IPS-11a (cell line): ENCODE results near the gene ENPP3.
"Not testable (repeated sequence)": the region's sequence is repeated elsewhere in the genome, so short reads cannot be mapped to it uniquely, and the experiment has no call there.

Experiments
- H3K4me3 ChIP-seq: one replicate; pipeline ENCODE4 v1.5.1; 2013; ENCODE audit warnings: low read depth, low read length, control low read depth

Gene ENPP3

DNA sequence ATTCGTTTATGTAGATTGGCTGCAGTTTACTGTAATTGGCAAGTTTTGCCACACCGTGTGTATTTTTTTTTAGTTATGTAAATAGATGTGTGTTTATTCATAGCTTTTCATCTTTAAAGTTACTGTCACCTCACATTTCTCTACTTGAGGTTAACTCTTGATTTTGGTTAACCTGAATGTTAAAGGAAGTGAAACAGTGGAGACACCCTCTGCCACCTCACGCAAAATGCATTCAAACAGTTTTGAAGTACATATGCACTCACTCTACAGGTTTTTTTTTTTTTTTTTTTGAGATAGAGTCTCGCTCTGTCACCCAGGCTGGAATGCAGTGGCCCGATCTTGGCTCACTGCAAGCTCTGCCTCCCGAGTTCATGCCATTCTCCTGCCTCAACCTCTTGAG lies 46.4 kb downstream of the ENPP3 start:
- H3K4me3 ChIP-seq = no peak overlapping the region

DNA sequence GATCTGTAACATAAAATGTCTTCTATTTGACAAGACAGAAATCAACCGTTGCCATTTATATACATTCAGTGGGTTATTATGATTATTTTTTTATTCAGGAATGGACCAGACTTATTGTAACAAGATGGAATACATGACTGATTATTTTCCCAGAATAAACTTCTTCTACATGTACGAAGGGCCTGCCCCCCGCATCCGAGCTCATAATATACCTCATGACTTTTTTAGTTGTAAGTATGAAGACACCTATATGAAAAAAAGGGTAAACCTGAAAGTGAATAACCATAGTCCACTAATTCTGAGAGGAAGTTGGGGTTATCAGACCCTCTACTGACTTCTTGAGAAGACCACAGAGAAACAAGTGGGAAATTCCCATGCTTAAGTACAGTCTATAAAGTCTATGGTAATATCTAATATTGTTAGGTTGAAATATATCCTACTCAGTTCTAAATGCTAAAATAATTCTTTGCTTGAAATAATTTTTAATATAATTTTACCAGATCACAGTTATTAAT lies 48.2 kb downstream of the ENPP3 start:
- H3K4me3 ChIP-seq = no peak overlapping the region

DNA sequence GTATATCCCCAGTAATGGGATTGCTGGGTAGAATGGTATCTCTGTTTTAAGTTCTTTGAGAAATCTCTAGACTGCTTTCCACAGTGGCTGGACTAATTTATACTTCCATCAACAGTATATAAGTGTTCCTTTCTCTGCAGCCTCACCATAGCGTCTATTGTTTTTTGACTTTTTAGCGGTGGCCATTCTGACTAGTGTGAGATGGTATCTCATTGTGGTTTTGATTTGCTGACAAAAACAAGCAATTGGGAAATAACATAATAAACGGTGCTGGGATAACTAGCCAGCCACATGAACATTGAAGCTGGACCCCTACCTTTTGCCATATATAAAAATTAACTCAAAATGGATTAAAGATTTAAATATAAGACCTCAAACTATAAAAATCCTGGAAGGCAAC lies 49.9 kb downstream of the ENPP3 start:
- H3K4me3 ChIP-seq = no peak overlapping the region

GRCh38 chr6:131688286-131688685 lies 51.2 kb downstream of the ENPP3 start:
- H3K4me3 ChIP-seq = no peak overlapping the region

GRCh38 chr6:131692031-131692430 lies 54.9 kb downstream of the ENPP3 start:
- H3K4me3 ChIP-seq = no peak overlapping the region

- no peak overlapping the region for H3K4me3 ChIP-seq
Measured at GRCh38 chr6:131692589-131692988, 55.5 kb downstream of the ENPP3 start.

DNA sequence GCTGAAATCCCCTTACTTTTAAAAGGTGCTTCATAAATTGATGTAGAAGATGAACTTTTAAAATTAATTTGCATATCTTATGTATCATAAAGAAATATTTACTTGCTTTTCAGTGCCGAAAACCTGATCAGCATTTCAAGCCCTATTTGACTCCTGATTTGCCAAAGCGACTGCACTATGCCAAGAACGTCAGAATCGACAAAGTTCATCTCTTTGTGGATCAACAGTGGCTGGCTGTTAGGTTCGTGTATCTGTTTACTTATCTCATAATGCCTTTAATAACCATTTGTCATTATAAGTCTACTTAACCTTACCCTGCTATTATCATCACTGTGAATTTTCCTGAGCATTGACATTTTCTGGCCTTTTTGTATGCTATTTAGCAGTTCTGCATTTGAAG lies 56.3 kb downstream of the ENPP3 start:
- no peak overlapping the region for H3K4me3 ChIP-seq

- no peak overlapping the region for H3K4me3 ChIP-seq
Measured at GRCh38 chr6:131694832-131695426, 57.8 kb downstream of the ENPP3 start.

DNA sequence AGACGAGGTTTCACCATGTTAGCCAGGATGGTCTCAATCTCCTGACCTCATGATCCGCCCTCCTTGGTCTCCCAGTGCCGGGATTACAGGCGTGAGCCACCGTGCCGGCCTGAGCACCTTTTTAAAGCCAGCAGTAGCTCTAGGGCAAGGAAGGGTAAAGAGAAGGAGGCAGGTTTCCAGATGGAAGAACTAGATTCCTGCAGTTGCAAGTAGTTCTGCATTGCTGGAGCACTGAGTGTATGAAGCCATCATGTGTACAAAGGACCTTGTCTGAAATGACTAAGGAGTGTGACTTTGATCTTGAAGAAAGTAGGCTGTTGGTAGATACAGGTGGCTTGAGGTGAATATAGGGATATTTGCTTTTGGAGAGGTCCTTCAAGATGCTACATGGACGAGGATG lies 59.9 kb downstream of the ENPP3 start:
- no peak overlapping the region for H3K4me3 ChIP-seq

- not testable (repeated sequence) for H3K4me3 ChIP-seq
Measured at GRCh38 chr6:131700851-131701250, 63.7 kb downstream of the ENPP3 start.

DNA sequence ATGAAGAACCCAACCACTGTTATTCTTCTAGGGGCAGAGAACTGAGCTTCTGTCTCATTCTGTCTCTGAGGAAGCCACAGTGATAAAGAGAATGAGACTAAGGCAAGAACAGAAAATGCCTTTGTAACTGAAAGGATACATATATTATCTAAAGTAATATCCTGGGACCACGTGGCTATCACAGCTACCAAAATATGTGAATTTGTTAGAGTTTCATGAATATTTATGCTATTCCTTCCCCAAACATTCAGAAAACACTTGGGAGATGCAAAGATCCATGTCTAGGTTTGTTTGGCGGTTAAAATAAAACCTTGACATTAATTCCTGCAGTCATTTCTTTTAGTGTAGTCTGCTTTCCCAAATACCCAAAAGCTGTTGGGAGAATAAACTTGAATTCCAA lies 66.8 kb downstream of the ENPP3 start:
- not testable (repeated sequence) for H3K4me3 ChIP-seq

GRCh38 chr6:131710917-131711316 lies 73.8 kb downstream of the ENPP3 start, which contains the start of gene CTAGE9:
TSS of gene CTAGE9 (minus strand) at chr6:131711017. CDS start at chr6:131711017, 0 bp downstream.
- H3K4me3 ChIP-seq = not testable (repeated sequence)

DNA sequence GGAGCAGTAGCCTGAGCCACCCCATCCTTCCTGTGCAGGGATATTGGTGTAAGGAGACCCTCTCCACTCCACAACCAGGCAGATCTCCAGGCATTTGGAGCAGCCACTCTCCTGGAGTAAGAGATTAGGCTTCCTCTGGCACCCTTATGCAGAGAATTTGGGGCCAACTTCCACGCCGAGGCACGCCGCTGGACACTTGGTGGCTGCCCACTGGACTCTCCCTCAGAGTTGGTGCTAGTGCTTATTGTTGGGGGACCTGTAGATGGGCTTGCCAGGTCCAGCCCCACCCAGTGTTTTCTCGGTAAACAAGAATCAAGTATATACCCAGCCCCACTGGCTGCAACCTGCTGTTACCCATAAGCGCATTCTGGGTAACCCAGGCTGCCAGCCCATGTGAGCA lies 78.5 kb downstream of the ENPP3 start:
- H3K4me3 ChIP-seq = not testable (repeated sequence)

DNA sequence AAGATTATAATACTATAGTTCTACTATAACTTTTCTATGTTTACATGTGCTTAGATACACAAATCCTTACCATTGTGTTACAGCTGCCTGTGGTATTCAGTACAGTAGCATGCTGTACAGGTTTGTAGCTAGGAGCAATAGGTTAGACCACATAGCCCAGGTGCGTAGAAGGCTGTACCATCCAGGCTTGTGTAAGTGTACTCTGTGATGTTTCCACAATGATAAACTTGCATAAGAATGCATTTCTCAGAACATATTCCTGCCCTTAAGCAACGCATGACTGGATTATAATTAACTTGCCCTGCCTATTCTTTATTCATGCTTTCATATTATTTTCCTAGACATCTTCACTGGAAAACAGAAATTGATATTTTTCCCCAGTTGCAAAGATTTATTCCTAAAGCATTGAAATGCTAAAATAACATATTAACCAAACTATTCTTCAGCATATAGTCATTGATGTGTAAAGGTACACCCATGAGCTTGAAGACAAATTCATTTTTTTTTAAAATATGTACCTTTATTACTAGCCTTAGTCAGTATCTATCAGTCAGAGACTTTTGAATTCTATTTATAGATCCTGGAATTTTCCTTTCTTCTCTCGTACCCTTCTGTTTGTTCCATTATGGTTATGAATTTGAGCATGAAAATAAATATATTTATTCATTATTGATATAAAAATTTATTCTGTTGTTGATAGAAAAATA lies 80.9 kb downstream of the ENPP3 start:
- H3K4me3 ChIP-seq = no peak overlapping the region

- no peak overlapping the region for H3K4me3 ChIP-seq
Measured at GRCh38 chr6:131721161-131721560, 84.1 kb downstream of the ENPP3 start.

DNA sequence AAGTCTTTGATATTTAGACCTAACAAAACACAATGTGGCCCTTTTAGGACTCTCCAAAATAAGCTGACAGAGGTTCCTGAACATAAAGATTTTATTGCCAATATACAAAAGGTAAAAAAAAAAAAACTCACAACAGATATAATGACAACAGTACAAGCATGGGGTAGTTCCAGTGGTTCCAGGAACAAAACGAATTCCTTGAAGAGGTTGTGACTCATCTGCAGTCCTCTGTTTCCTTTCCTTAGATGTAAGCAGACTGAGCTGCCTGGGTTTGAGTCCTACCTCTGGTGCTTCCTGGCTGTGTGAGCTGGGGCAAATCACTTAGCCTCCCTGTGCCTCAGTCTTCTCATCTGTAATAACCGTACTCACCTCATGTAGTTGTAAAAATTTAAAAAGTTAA lies 87.0 kb downstream of the ENPP3 start:
- no peak overlapping the region for H3K4me3 ChIP-seq

- no peak overlapping the region for H3K4me3 ChIP-seq
Measured at GRCh38 chr6:131727467-131727866, 90.4 kb downstream of the ENPP3 start.

GRCh38 chr6:131727868-131728267 lies 90.8 kb downstream of the ENPP3 start:
- no peak overlapping the region for H3K4me3 ChIP-seq

DNA sequence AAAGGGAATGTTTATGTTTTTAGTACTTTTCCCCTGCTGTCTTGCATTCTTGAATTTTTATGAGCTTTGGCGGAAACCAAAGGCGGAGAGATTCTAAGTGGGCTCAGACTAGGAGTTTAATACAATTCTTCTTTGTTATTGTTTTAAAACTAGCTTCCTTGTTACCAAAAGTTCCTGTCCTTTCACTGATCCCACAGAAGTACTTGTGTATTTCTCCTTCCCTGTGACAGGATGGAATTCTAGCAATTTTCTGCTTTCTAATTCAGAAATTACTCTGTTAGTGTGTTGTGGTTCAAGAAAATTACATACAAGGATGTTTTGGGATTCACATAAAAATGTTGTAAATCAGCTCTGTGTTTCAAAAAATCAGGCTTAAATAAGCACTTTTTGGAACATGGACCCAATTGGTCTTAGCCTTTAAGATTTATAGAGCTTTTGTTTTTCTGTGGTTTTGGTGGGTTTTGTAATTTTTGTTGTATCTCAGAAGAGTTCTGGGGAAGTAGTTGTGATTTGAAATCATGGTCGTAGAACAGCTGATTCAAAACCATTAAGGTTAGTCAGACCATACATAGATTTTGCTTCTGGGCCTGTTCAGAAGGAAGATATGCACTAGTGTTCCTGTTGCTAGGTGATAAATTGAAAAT lies 91.3 kb downstream of the ENPP3 start:
- no peak overlapping the region for H3K4me3 ChIP-seq

DNA sequence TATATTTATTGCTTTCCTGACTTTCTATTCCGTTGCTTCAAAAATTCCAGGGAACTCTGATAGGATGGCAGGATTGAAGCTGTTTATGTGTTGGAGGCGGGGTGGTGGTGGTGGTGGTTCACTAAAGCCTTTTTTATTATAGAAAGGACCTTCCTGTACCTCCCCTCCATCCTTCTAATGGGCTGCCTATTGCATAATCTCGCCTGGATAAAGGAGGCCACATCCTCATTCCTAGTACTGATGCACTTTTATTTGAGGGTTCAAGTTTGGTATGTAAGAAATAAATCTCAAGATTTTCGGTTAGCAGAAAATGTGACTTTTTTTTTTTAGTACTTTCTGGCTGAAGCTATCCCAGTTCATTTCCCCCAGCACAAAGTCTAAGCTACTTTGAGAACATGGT lies 92.4 kb downstream of the ENPP3 start:
- no peak overlapping the region for H3K4me3 ChIP-seq

- no peak overlapping the region for H3K4me3 ChIP-seq
Measured at GRCh38 chr6:131730264-131730663, 93.2 kb downstream of the ENPP3 start.

GRCh38 chr6:131731224-131731623 lies 94.1 kb downstream of the ENPP3 start:
- no peak overlapping the region for H3K4me3 ChIP-seq
